K562 (cell line): ENCODE results near the gene PSAT1. TPM values are rescaled to one million over a fixed set of nuclear protein-coding genes. Genes with fewer than 3 reads are reported as not detected.

Source experiments
- polyA plus RNA-seq, 8 experiments: library from polyadenylated mRNA; depleted of rRNA in 4 of 8; stranded (reverse) in 5 of 8; unstranded in 3 of 8; fragments of >200 nt; fragmentation: Nextera tagmentation in 2 of 8; fragmentation: Illumina TruSeq in 1 of 8; extraction: Ambion mirVana in 2 of 8; extraction: Trizol in 1 of 8; gene quantifications; 2 replicates each; pipeline versions ENCODE4 v1.2.1 to v1.2.3, GENCODE V29; 2011 to 2014; ENCODE audit warnings: inconsistent platforms in 1 of 8, missing spikeins in 1 of 8
- total RNA-seq, 7 experiments: library from RNA; depleted of rRNA in 6 of 7; stranded (reverse); fragments of >200 nt in 6 of 7; fragmentation: Illumina TruSeq in 2 of 7; extraction: Trizol in 2 of 7; gene quantifications; 2 replicates each; pipeline versions ENCODE4 v1.2.1 to v1.2.3, GENCODE V29; 2011 to 2021; ENCODE audit warnings: low replicate concordance in 1 of 7
- TF ChIP-seq, protein P1 (sequence below), 2 experiments: fragments of 450-650 bp in 1 of 2; sonication (generic) in 1 of 2; formaldehyde crosslinking in 1 of 2; IDR thresholded peaks; 2 replicates each; pipeline versions ENCODE4 v1.7.1 to v1.9.0; 2016 to 2022; ENCODE audit warnings: inconsistent platforms in 1 of 2, mild to moderate bottlenecking in 1 of 2, missing genetic modification reagents in 1 of 2

PSAT1 gene
- total and polyA plus RNA-seq, 9 of the 15 experiments (the other 6 are each of a cell fraction or from before 2014, with no cell fraction given): 29.7 to 151 (median 98.3) TPM

DNA sequence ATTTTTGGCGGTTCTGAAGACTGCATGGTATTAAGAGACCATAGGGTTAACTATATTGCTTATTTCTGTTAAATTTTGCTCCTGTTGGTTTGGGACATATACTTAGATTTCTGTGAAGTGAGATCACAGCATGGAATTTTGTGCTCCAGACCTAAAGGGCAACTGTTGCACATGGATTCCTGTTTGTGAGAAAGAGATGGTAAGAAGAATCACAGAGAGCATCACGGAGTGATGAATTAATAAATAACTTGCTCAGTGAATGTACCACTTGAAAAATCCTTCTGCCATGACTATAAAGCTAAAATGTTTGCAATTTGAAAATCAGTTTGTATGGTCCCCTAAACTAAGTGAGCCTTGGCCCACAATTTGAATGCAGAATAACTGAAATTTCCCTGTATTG lies 4.5 kb downstream of the PSAT1 start (continued):
- TF ChIP-seq, protein P1, sequence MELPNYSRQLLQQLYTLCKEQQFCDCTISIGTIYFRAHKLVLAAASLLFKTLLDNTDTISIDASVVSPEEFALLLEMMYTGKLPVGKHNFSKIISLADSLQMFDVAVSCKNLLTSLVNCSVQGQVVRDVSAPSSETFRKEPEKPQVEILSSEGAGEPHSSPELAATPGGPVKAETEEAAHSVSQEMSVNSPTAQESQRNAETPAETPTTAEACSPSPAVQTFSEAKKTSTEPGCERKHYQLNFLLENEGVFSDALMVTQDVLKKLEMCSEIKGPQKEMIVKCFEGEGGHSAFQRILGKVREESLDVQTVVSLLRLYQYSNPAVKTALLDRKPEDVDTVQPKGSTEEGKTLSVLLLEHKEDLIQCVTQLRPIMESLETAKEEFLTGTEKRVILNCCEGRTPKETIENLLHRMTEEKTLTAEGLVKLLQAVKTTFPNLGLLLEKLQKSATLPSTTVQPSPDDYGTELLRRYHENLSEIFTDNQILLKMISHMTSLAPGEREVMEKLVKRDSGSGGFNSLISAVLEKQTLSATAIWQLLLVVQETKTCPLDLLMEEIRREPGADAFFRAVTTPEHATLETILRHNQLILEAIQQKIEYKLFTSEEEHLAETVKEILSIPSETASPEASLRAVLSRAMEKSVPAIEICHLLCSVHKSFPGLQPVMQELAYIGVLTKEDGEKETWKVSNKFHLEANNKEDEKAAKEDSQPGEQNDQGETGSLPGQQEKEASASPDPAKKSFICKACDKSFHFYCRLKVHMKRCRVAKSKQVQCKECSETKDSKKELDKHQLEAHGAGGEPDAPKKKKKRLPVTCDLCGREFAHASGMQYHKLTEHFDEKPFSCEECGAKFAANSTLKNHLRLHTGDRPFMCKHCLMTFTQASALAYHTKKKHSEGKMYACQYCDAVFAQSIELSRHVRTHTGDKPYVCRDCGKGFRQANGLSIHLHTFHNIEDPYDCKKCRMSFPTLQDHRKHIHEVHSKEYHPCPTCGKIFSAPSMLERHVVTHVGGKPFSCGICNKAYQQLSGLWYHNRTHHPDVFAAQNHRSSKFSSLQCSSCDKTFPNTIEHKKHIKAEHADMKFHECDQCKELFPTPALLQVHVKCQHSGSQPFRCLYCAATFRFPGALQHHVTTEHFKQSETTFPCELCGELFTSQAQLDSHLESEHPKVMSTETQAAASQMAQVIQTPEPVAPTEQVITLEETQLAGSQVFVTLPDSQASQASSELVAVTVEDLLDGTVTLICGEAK (IDR thresholded peaks at IDR 0.05): no peak
- TF ChIP-seq, protein P1 (CRISPR knock-in tag; IDR thresholded peaks at IDR 0.05): no peak
